Activated CD8-positive, alpha-beta memory T cell treated with anti-CD3 and anti-CD28 coated beads for 36 hours (primary cell): Measurements from ENCODE around the gene HECW1. TPM values are rescaled to one million over a fixed set of nuclear protein-coding genes. Genes with fewer than 3 reads are reported as not detected.
"Not testable (repeated sequence)": the region's sequence is repeated elsewhere in the genome, so short reads cannot be mapped to it uniquely, and the experiment has no call there.

Source experiments
- CTCF ChIA-PET: fragments of 350-600 bp; sonication (Branson Sonifier 250); formaldehyde crosslinking; loops from one replicate; lab custom pipeline; 2021; ENCODE audit warnings: antibody characterized with exemption; lab: Charles Lee
- POLR2A ChIA-PET: fragments of 350-600 bp; sonication (Branson Sonifier 250); formaldehyde crosslinking; loops from one replicate; lab custom pipeline; 2021; ENCODE audit warnings: antibody characterized with exemption; lab: Charles Lee
- total RNA-seq, 2 experiments: library from RNA; stranded (reverse); gene quantifications; one replicate each; pipeline ENCODE4 v1.2.3, GENCODE V29; 2021

The HECW1 gene
- total RNA-seq, 2 experiments from 2014 or later, result not detected

DNA sequence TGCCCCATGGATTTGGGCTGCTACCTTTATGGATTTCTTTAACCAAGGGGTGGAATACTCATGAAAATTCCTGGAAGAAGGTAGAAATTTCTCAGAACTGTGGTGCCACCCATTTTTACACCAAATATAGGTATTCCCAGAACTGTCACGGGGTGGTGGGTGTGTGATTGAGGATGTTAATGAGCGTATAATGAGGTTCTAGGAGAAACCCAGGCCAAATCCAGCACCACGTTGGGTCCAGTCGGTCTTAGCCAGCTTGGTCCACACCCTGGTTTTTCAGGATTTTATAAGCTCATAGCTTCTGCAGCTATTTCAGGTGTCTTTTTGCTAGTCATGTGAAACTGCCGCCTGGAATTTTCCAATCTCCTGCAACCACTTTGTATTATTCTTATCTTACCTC lies 83.3 kb downstream of the HECW1 start:
- CTCF ChIA-PET, result interaction anchor here (0.6 kb wide), 1 partner anchor 1385 kb away, joined by 3 read pairs; no protein-coding TSS in a partner anchor
- POLR2A ChIA-PET, result no interaction called here

DNA sequence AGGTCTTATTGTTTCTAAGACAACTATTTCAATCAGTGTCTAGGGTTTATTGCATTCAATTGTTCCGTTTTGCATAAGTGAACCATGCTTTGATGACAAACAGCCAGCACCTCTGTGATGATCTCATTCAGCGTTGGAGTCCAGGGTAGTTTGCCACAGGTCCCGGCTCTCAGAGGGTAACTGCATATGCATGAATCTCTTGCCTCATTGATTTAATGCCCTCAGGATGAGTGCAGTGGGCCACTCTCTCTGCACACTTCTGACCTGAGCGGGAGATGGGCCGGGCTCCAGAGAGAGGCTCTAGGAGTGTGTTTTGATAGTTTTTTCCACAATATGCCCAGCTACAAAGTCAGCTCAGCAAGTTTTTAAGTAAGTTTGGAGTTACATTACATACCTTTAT lies 83.9 kb downstream of the HECW1 start:
- POLR2A ChIA-PET, result no interaction called here
- CTCF ChIA-PET, result no interaction called here

GRCh38 chr7:43198016-43198415 lies 85.6 kb downstream of the HECW1 start:
- CTCF ChIA-PET, result no interaction called here
- POLR2A ChIA-PET, result no interaction called here

GRCh38 chr7:43198599-43199090 lies 86.2 kb downstream of the HECW1 start:
- ChIA-PET CTCF (no interaction called here), POLR2A (interaction anchor here (0.6 kb wide), 1 partner anchor 85 kb away, joined by 5 read pairs; no protein-coding TSS in a partner anchor)

- POLR2A ChIA-PET, result interaction anchor here (0.6 kb wide), 1 partner anchor 86 kb away, joined by 5 read pairs; no protein-coding TSS in a partner anchor
- CTCF ChIA-PET, result no interaction called here
Observed at GRCh38 chr7:43199371-43200160, 87.1 kb downstream of the HECW1 start.

- ChIA-PET POLR2A (no interaction called here), CTCF (no interaction called here)
Observed at GRCh38 chr7:43201912-43202311, 89.5 kb downstream of the HECW1 start.

GRCh38 chr7:43204081-43204480 lies 91.6 kb downstream of the HECW1 start:
- ChIA-PET POLR2A (no interaction called here), CTCF (no interaction called here)

GRCh38 chr7:43205171-43205795 lies 92.8 kb downstream of the HECW1 start:
- CTCF ChIA-PET, result no interaction called here
- POLR2A ChIA-PET, result no interaction called here

- ChIA-PET CTCF (no interaction called here), POLR2A (no interaction called here)
Observed at GRCh38 chr7:43208242-43208641, 95.8 kb downstream of the HECW1 start.

DNA sequence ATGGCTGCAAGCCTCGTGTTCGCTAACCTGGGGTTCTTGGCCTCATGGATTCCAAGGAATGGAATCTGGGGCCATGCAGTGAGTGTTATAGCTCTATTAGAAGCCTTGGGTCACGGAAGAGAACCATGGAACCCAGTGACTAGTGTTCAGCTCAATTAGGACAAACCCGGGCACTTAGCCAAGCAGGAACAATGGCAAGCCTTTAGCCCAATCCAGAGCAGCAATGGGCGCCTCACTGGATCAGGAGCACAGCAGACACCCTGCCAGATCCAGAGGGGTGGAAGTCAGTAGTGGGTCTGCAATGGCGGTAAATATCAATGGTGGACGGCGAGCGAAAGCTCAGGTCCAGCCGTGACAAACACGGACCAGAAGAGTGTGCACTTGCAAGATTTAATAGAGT lies 98.1 kb downstream of the HECW1 start:
- POLR2A ChIA-PET, CTCF ChIA-PET: not testable (repeated sequence)

DNA sequence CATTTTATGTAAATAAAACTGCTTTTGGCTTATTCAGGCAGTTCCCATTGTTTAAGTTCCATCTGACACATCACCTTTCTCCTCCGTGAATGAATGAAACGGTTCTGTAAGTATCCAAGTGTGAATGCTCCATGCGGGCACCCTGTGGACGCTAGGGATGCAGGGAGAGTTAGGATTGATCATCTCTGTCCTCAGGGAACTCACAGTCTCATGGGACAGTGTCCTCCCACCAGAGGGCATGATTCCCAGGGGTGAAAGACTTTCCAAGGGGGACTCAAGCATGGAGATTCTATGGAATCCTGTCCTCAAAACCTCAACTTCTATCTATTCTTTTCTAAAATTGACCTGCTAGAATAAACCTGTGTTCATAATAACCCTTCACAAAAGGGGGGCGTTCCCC lies 98.8 kb downstream of the HECW1 start:
- POLR2A ChIA-PET, result no interaction called here
- CTCF ChIA-PET, result no interaction called here

GRCh38 chr7:43211693-43212092 lies 99.2 kb downstream of the HECW1 start:
- ChIA-PET POLR2A (no interaction called here), CTCF (no interaction called here)

GRCh38 chr7:43212921-43213320 lies 100.5 kb downstream of the HECW1 start:
- POLR2A ChIA-PET, result no interaction called here
- CTCF ChIA-PET, result no interaction called here

- CTCF ChIA-PET, result no interaction called here
- POLR2A ChIA-PET, result no interaction called here
Observed at GRCh38 chr7:43215061-43215460, 102.6 kb downstream of the HECW1 start.

DNA sequence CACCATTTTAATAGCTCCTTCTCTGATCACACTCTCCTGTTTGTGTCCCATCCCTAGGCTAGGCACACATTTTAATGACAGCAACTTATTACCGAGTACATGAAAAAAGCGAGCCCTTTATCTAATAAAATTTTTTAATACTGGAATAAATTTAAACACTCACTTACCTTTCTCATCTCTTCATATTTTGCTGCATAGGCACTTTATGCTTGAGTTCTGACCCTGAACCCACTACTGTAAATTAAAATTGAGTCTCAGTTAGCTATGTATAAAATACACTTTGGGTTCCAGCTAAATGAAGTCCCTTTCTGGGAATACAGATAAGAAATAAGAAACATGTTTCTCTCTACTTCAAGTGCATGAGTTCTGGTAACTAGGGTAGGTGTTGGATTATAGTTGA lies 104.6 kb downstream of the HECW1 start:
- ChIA-PET POLR2A (no interaction called here), CTCF (no interaction called here)

DNA sequence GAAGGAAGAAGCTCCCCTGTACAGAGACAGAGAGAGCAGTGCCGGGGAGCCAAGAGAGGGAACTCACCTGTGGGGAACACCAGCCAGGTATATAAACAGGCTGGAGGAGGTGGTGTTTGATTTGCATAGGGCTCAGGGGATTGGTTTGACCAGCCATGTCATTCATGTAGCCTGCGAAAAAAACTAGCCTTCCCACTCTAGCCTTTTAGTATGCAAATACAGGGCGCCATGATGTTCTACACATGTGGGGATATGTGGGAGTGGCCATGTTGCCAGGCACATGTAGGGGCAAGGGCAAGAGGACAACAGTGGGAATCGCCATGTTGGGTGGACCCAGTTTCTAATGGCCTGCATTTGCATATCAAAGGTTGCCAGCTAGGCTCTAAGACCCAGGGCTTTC lies 106.5 kb downstream of the HECW1 start:
- POLR2A ChIA-PET, CTCF ChIA-PET: not testable (repeated sequence)

DNA sequence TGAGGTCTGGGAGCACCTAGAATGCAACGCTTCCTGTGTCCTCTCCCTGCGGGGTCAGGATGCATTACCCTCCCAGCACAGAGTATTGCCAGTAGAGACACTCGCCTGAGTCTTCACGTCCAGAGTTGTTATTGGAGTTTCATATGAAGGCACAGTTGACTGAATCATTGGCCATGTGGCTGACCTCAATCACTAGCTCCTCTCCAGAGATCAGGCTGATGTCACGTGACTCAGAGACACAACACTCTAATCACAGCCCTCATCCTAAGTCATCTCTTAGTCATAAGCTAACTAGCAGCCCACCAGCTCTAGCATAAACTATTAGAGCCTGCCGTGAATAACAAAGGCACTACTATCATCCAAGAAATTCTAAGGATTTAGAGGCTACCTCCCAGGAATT lies 107.8 kb downstream of the HECW1 start:
- CTCF ChIA-PET, result interaction anchor here (0.7 kb wide), 1 partner anchor 26 kb away, joined by 3 read pairs; no protein-coding TSS in a partner anchor
- POLR2A ChIA-PET, result no interaction called here

DNA sequence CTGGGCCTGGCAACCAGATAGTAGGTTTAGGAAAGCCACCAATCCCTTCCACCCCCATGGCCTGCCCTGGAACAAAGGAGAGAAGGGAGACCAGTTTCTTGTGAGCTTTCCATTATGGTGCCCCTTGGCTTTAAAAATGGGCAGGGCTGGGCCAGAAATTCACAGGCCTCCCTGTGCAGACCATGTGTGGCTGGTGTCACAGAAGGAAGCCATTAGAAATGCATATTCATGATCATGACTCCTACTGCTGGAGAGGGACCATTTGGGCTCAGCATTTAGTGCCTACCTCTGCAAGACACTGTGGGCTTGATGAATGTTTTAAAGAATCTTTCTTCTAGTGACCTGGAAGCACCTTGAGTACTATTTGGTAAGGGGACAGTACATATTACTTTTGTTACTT lies 108.3 kb downstream of the HECW1 start:
- CTCF ChIA-PET, result no interaction called here
- POLR2A ChIA-PET, result no interaction called here

GRCh38 chr7:43229801-43230200 lies 117.4 kb downstream of the HECW1 start:
- ChIA-PET POLR2A (no interaction called here), CTCF (no interaction called here)

GRCh38 chr7:43232366-43232765 lies 119.9 kb downstream of the HECW1 start:
- CTCF ChIA-PET, result no interaction called here
- POLR2A ChIA-PET, result no interaction called here

- CTCF ChIA-PET, result no interaction called here
- POLR2A ChIA-PET, result no interaction called here
Observed at GRCh38 chr7:43234073-43234472, 121.6 kb downstream of the HECW1 start.
